ENCODE measurements around the gene DENND5B.

DNA sequence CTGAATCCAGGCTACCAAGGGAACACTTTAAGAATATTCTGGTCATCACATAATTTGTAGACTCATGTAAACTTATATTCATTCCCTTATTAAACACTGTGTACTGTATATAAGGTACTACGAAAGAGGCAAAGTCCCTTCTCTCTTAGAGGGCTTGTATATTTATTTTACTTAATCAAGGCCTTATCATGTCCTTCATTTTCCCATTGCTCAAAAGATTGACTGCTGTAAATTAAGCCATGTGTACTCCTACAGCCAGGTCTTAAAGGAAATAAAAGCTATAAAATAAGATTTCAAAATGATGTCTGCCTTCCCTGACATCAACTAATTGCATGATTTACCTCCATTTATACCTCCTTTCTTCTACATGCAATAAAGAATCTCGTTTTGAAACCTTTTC lies 5.0 kb downstream of the DENND5B start:
- TF ChIP-seq POLR2A (IDR thresholded peaks at IDR 0.05) (no peak), POLR2AphosphoS5 (IDR thresholded peaks at IDR 0.05) (no peak), EP300 (IDR thresholded peaks at IDR 0.05) (no peak)
- TF ChIP-seq, protein P1, sequence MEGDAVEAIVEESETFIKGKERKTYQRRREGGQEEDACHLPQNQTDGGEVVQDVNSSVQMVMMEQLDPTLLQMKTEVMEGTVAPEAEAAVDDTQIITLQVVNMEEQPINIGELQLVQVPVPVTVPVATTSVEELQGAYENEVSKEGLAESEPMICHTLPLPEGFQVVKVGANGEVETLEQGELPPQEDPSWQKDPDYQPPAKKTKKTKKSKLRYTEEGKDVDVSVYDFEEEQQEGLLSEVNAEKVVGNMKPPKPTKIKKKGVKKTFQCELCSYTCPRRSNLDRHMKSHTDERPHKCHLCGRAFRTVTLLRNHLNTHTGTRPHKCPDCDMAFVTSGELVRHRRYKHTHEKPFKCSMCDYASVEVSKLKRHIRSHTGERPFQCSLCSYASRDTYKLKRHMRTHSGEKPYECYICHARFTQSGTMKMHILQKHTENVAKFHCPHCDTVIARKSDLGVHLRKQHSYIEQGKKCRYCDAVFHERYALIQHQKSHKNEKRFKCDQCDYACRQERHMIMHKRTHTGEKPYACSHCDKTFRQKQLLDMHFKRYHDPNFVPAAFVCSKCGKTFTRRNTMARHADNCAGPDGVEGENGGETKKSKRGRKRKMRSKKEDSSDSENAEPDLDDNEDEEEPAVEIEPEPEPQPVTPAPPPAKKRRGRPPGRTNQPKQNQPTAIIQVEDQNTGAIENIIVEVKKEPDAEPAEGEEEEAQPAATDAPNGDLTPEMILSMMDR (IDR thresholded peaks at IDR 0.05), result no peak

Data from stomach (tissue), 4 donors.